K562 (cell line): ENCODE results near the gene NOM1. TPM values are rescaled to one million over a fixed set of nuclear protein-coding genes. Genes with fewer than 3 reads are reported as not detected.

ENCODE experiments used
- ATAC-seq: fragments of 200-7000 bp; cut with Tn5 transposase; 3 replicates; pipeline ENCODE4 v1.9.1; 2020; ENCODE audit warnings: moderate library complexity
- BruUV-seq: library from RNA; stranded (reverse); fragments of 400-500 nt; replicated peaks from 2 replicates; lab custom pipeline; 2021; lab: Mats Ljungman, UMichigan
- CTCF ChIA-PET: fragments of 300-600 bp; formaldehyde crosslinking; extraction: SDS; loops from one replicate; lab custom pipeline; 2021; ENCODE audit warnings: low intra/inter-chr PET ratio; lab: Yijun Ruan, JAX
- POLR2A ChIA-PET: fragments of 300-600, 350-650 bp; sonication (Branson Sonifier 250); formaldehyde crosslinking; extraction: SDS; loops from one replicate; lab custom pipeline; 2021; ENCODE audit warnings: antibody characterized with exemption, inconsistent platforms; lab: Yijun Ruan, JAX
- DNase-seq, 4 experiments: peaks; one replicate each; pipeline versions ENCODE4 v3.0.0 to v3.0.0-alpha.2; 2011 to 2018; ENCODE audit warnings: low spot score in 3 of 4, mixed read lengths in 3 of 4; ENCODE audit errors: extremely low read depth in 1 of 4
- FAIRE-seq: peaks from 2 replicates; lab custom pipeline; 2011; peaks lifted over from hg19 to GRCh38; lab: Jason Lieb, UNC
- H2AFZ ChIP-seq: 2 replicates; pipeline ENCODE4 v1.6.0; 2011; ENCODE audit warnings: low read depth, low read length, control low read depth, inconsistent platforms
- H3K27ac ChIP-seq: fragments of 200-600 bp; 3 replicates; pipeline ENCODE4 v1.8.0; 2011; ENCODE audit warnings: low read depth, mild to moderate bottlenecking, control low read depth, inconsistent platforms, low read length, moderate library complexity, mixed read lengths; ENCODE audit errors: extremely low read depth
- H3K27me3 ChIP-seq, 2 experiments: fragments of 300-600 bp in 1 of 2; 2 replicates in 1 of 2; 3 replicates in 1 of 2; pipeline versions ENCODE4 v1.6.0 to v1.8.0; 2011; ENCODE audit warnings: inconsistent platforms in 2 of 2, low read length in 2 of 2, mild to moderate bottlenecking in 1 of 2, mixed read lengths in 1 of 2, moderate library complexity in 1 of 2; ENCODE audit not compliant: control insufficient read depth in 2 of 2, insufficient read depth in 2 of 2
- H3K36me3 ChIP-seq: fragments of 300-600 bp; 3 replicates; pipeline ENCODE4 v1.8.0; 2011; ENCODE audit warnings: mild to moderate bottlenecking, low read length, inconsistent platforms; ENCODE audit not compliant: control insufficient read depth, insufficient read depth
- H3K4me1 ChIP-seq, 2 experiments: fragments of 200-600 bp in 1 of 2; replicated peaks in 1 of 2; 2 replicates in 1 of 2; 3 replicates in 1 of 2; pipeline versions ENCODE4 v1.5.1 to v1.8.0; 2011; ENCODE audit warnings: inconsistent platforms in 2 of 2, low read length in 2 of 2, mild to moderate bottlenecking in 1 of 2, mixed read lengths in 1 of 2, moderate library complexity in 1 of 2; ENCODE audit not compliant: control insufficient read depth in 2 of 2, insufficient read depth in 2 of 2
- H3K4me2 ChIP-seq: 2 replicates; pipeline ENCODE4 v1.6.1; 2011; ENCODE audit warnings: low read length, control low read depth, inconsistent platforms, mixed read lengths; ENCODE audit not compliant: insufficient read depth
- H3K4me3 ChIP-seq: fragments of 200-600 bp; sonication (generic), shearing (Covaris generic); 2 replicates; pipeline ENCODE4 v1.5.1; 2016; ENCODE audit warnings: control low read depth, inconsistent platforms
- H3K79me2 ChIP-seq: fragments of 200-600 bp; 3 replicates; pipeline ENCODE4 v1.8.0; 2011; ENCODE audit warnings: low read length, inconsistent platforms; ENCODE audit not compliant: control insufficient read depth, insufficient read depth
- H3K9ac ChIP-seq, 2 experiments: 2 replicates each; pipeline versions ENCODE4 v1.6.0 to v1.6.1; 2011; ENCODE audit warnings: low read depth in 2 of 2, low read length in 2 of 2, control low read depth in 1 of 2, inconsistent platforms in 1 of 2, mild to moderate bottlenecking in 1 of 2, mixed read lengths in 1 of 2; ENCODE audit not compliant: insufficient read depth in 1 of 2
- H3K9me1 ChIP-seq: one replicate; pipeline ENCODE4 v1.6.0; 2011; ENCODE audit warnings: inconsistent platforms, mild to moderate bottlenecking, low read length, moderate library complexity; ENCODE audit not compliant: control insufficient read depth, insufficient read depth
- H3K9me3 ChIP-seq: replicated peaks from 2 replicates; pipeline ENCODE4 v1.5.1; 2011; ENCODE audit warnings: low read depth, low read length, inconsistent platforms; ENCODE audit not compliant: control insufficient read depth, insufficient read depth
- H4K20me1 ChIP-seq: replicated peaks from 2 replicates; pipeline ENCODE4 v1.6.1; 2011; ENCODE audit warnings: low read length, inconsistent platforms, mixed read lengths; ENCODE audit not compliant: control insufficient read depth, insufficient read depth
- RAD21 ChIP-seq, 2 experiments: fragments of 250-450 bp in 1 of 2; fragments of 450-650 bp in 1 of 2; sonication (Bioruptor Pico) in 1 of 2; formaldehyde crosslinking in 1 of 2; IDR thresholded peaks in 1 of 2; conservative IDR thresholded peaks in 1 of 2; 2 replicates each; pipeline versions ENCODE4 v1.4.0 to v1.8.0; 2020 to 2022; ENCODE audit warnings: mild to moderate bottlenecking in 2 of 2, moderate library complexity in 1 of 2
- RBM17 ChIP-seq: fragments of 200-400 bp; formaldehyde crosslinking; IDR thresholded peaks from 2 replicates; pipeline ENCODE4 v1.6.1; 2017; ENCODE audit warnings: low read depth, mild to moderate bottlenecking, low read length, borderline replicate concordance
- SMC3 ChIP-seq: conservative IDR thresholded peaks from 2 replicates; pipeline ENCODE4 v1.6.1; 2011; ENCODE audit warnings: low read depth, low read length, improper control_type of control experiment; ENCODE audit not compliant: insufficient read depth
- TRIM24 ChIP-seq, 2 experiments: fragments of 450-650 bp; IDR thresholded peaks; 2 replicates each; pipeline ENCODE4 v1.6.1; 2016
- ZNF384 ChIP-seq: IDR thresholded peaks from 2 replicates; pipeline ENCODE4 v1.6.1; 2012; ENCODE audit warnings: low read depth, low read length, improper control_type of control experiment
- ZNF695 ChIP-seq: fragments of 450-650 bp; formaldehyde crosslinking; IDR thresholded peaks from 2 replicates; pipeline ENCODE4 v1.4.0; 2020; ENCODE audit warnings: mild to moderate bottlenecking, moderate library complexity
- WGBS: fragments of 100-300 bp; shearing (Covaris generic); methylation state at CpG from one replicate; pipeline ENCODE4 v1.1.6; 2016; ENCODE audit warnings: low coverage, mixed read lengths; ENCODE audit not compliant: insufficient coverage; ENCODE audit errors: missing lambda C conversion rate; 5-methylcytosine and 5-hydroxymethylcytosine counted together
- in situ Hi-C: fragments of 300-500 bp; cut with MboI; formaldehyde crosslinking; loops from 4 replicates; pipeline ENCODE4 v1.15.0; 2018; ENCODE audit warnings: inconsistent platforms, mixed read lengths
- intact Hi-C: fragments of 100-400 bp; cut with micrococcal nuclease; formaldehyde crosslinking; loops from 2 replicates; pipeline ENCODE4 v1.14.2; 2022
- polyA plus RNA-seq, 8 experiments: library from polyadenylated mRNA; depleted of rRNA in 4 of 8; stranded (reverse) in 5 of 8; unstranded in 3 of 8; fragments of >200 nt; fragmentation: Nextera tagmentation in 2 of 8; fragmentation: Illumina TruSeq in 1 of 8; extraction: Ambion mirVana in 2 of 8; extraction: Trizol in 1 of 8; gene quantifications; 2 replicates each; pipeline versions ENCODE4 v1.2.1 to v1.2.3, GENCODE V29; 2011 to 2014; ENCODE audit warnings: inconsistent platforms in 1 of 8, missing spikeins in 1 of 8
- total RNA-seq, 7 experiments: library from RNA; depleted of rRNA in 6 of 7; stranded (reverse); fragments of >200 nt in 6 of 7; fragmentation: Illumina TruSeq in 2 of 7; extraction: Trizol in 2 of 7; gene quantifications; 2 replicates each; pipeline versions ENCODE4 v1.2.1 to v1.2.3, GENCODE V29; 2011 to 2021; ENCODE audit warnings: low replicate concordance in 1 of 7
- TF ChIP-seq, protein P1 (sequence below): fragments of 450-650 bp; formaldehyde crosslinking; IDR thresholded peaks from 2 replicates; pipeline ENCODE4 v1.4.0; 2022; ENCODE audit warnings: missing genetic modification characterization
- TF ChIP-seq, protein P2 (sequence below), 2 experiments: fragments of 450-650 bp; formaldehyde crosslinking in 1 of 2; IDR thresholded peaks; 2 replicates each; pipeline versions ENCODE4 v1.4.0 to v1.6.1; 2014 to 2020; ENCODE audit warnings: mild to moderate bottlenecking in 2 of 2, borderline replicate concordance in 1 of 2, low read depth in 1 of 2
- TF ChIP-seq, protein P3 (sequence below), 3 experiments: IDR thresholded peaks in 2 of 3; conservative IDR thresholded peaks in 1 of 3; 2 replicates each; pipeline ENCODE4 v1.5.1; 2011 to 2012; ENCODE audit warnings: low read length in 3 of 3, mild to moderate bottlenecking in 3 of 3, control low read depth in 2 of 3, improper control_type of control experiment in 1 of 3, inconsistent platforms in 1 of 3, low read depth in 1 of 3, mixed read lengths in 1 of 3, moderate library complexity in 1 of 3; ENCODE audit not compliant: insufficient read depth in 2 of 3

Gene NOM1
- total and polyA plus RNA-seq, 9 of the 15 experiments (the other 6 are each of a cell fraction or from before 2014, with no cell fraction given) = 6.8 to 47.3 (median 37.4) TPM

DNA sequence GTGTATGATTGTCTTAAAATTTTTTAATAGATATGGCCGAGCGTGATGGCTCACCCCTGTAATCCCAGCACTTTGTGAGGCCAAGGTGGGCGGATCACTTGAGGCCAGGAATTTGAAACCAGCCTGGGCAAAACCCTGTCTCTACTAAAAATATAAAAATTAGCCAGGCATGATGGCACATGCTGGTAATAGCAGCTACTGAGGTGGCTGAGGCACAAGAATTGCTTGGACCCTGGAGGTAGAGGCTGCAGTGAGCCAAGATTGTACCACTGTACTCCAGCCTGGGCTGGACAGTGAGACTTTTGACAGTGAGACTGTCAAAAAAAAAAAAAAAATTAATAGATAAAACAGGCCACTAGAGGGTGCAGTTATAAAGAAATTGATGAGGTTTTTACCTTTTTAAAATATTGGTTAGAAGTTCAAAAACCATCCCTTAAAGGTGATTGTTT, 20.5 kb downstream of the NOM1 start:
- ATAC-seq = peak; percentile 72
- no peak overlapping the region for H2AFZ ChIP-seq
- no peaks in the 10 kb centered on the region for H3K79me2 ChIP-seq
- H3K27me3 ChIP-seq = no peaks in the 10 kb centered on the region
- no TSS peak for BruUV-seq
- WGBS = 63% methylated on average over 3 of the region's 3 CpGs
- no peak overlapping the region for H3K27ac ChIP-seq
- peak in 1 of 4 experiments; percentile 27 for DNase-seq
- ChIA-PET POLR2A (interaction anchor here (0.7 to 1.4 kb wide), 2 partner anchors 87 to 180 kb away, joined by 3 read pairs; no protein-coding TSS in a partner anchor), CTCF (interaction anchor here (0.6 to 1.1 kb wide), 5 partner anchors 21 to 304 kb away, joined by 3 to 9 read pairs (median 4); partner anchors contain the start of gene LMBR1)
- no peak overlapping the region for H3K4me2 ChIP-seq
- TF ChIP-seq ZNF695 (CRISPR knock-in tag) = no peak
- TF ChIP-seq RAD21 (CRISPR knock-in tag; conservative IDR thresholded peaks at IDR 0.05 in 1 of 2, IDR thresholded peaks at IDR 0.05 in 1 of 2) = peak; percentile 38 to 63; a peak in 3 of 4 replicates
- TF ChIP-seq, protein P1, sequence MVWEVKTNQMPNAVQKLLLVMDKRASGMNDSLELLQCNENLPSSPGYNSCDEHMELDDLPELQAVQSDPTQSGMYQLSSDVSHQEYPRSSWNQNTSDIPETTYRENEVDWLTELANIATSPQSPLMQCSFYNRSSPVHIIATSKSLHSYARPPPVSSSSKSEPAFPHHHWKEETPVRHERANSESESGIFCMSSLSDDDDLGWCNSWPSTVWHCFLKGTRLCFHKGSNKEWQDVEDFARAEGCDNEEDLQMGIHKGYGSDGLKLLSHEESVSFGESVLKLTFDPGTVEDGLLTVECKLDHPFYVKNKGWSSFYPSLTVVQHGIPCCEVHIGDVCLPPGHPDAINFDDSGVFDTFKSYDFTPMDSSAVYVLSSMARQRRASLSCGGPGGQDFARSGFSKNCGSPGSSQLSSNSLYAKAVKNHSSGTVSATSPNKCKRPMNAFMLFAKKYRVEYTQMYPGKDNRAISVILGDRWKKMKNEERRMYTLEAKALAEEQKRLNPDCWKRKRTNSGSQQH (CRISPR knock-in tag) = no peak
- TF ChIP-seq, protein P2, sequence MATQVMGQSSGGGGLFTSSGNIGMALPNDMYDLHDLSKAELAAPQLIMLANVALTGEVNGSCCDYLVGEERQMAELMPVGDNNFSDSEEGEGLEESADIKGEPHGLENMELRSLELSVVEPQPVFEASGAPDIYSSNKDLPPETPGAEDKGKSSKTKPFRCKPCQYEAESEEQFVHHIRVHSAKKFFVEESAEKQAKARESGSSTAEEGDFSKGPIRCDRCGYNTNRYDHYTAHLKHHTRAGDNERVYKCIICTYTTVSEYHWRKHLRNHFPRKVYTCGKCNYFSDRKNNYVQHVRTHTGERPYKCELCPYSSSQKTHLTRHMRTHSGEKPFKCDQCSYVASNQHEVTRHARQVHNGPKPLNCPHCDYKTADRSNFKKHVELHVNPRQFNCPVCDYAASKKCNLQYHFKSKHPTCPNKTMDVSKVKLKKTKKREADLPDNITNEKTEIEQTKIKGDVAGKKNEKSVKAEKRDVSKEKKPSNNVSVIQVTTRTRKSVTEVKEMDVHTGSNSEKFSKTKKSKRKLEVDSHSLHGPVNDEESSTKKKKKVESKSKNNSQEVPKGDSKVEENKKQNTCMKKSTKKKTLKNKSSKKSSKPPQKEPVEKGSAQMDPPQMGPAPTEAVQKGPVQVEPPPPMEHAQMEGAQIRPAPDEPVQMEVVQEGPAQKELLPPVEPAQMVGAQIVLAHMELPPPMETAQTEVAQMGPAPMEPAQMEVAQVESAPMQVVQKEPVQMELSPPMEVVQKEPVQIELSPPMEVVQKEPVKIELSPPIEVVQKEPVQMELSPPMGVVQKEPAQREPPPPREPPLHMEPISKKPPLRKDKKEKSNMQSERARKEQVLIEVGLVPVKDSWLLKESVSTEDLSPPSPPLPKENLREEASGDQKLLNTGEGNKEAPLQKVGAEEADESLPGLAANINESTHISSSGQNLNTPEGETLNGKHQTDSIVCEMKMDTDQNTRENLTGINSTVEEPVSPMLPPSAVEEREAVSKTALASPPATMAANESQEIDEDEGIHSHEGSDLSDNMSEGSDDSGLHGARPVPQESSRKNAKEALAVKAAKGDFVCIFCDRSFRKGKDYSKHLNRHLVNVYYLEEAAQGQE (IDR thresholded peaks at IDR 0.05; ENCODE audit: borderline replicate concordance) = peak; percentile 55; the same call in 1 of the 2 replicates
- TF ChIP-seq, protein P2 (CRISPR knock-in tag; IDR thresholded peaks at IDR 0.05; ENCODE audit: low read depth) = no peak
- TF ChIP-seq, protein P3, sequence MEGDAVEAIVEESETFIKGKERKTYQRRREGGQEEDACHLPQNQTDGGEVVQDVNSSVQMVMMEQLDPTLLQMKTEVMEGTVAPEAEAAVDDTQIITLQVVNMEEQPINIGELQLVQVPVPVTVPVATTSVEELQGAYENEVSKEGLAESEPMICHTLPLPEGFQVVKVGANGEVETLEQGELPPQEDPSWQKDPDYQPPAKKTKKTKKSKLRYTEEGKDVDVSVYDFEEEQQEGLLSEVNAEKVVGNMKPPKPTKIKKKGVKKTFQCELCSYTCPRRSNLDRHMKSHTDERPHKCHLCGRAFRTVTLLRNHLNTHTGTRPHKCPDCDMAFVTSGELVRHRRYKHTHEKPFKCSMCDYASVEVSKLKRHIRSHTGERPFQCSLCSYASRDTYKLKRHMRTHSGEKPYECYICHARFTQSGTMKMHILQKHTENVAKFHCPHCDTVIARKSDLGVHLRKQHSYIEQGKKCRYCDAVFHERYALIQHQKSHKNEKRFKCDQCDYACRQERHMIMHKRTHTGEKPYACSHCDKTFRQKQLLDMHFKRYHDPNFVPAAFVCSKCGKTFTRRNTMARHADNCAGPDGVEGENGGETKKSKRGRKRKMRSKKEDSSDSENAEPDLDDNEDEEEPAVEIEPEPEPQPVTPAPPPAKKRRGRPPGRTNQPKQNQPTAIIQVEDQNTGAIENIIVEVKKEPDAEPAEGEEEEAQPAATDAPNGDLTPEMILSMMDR (IDR thresholded peaks at IDR 0.05 in 2 of 3, conservative IDR thresholded peaks at IDR 0.05 in 1 of 3; ENCODE audit: insufficient read depth in 2 of 3, low read depth in 1 of 3, low read length in 3 of 3) = peak; percentile 7 to 57 (median 35); a peak in 3 of 6 replicates
- TF ChIP-seq SMC3 = 0 out of 2 replicates have a peak, but pooled peaks have one; percentile 16
- no peak for TF ChIP-seq RBM17
- peak; percentile 87 for TF ChIP-seq ZNF384
- no peak for TF ChIP-seq TRIM24 (IDR thresholded peaks at IDR 0.05)
- no peaks in the 10 kb centered on the region for H3K9me3 ChIP-seq
- no peak overlapping the region for H3K4me3 ChIP-seq
- H3K36me3 ChIP-seq = peaks cover 66% of the 10 kb centered on the region
- intact Hi-C loops (loop anchor here (5.0 kb wide), 1 partner anchor 167 kb away; the partner anchor contains the start of gene UBE3C), in situ Hi-C loops (no loop called here)
- H3K4me1 ChIP-seq = no peaks in the 10 kb centered on the region
- no peaks in the 10 kb centered on the region for H3K9me1 ChIP-seq
- no peak overlapping the region for H3K9ac ChIP-seq
- H4K20me1 ChIP-seq = no peaks in the 10 kb centered on the region
- no peak for FAIRE-seq
